Measurements from ENCODE around the gene POLR2E.

Gene POLR2E

GRCh38 chr19:1042689-1043511 is 52.3 kb downstream of the POLR2E start:
- DNase-seq = no peak

GRCh38 chr19:1041835-1042685 is 53.1 kb downstream of the POLR2E start:
- no peak for DNase-seq

GRCh38 chr19:1041272-1041834 is 53.8 kb downstream of the POLR2E start:
- no peak for DNase-seq

DNA sequence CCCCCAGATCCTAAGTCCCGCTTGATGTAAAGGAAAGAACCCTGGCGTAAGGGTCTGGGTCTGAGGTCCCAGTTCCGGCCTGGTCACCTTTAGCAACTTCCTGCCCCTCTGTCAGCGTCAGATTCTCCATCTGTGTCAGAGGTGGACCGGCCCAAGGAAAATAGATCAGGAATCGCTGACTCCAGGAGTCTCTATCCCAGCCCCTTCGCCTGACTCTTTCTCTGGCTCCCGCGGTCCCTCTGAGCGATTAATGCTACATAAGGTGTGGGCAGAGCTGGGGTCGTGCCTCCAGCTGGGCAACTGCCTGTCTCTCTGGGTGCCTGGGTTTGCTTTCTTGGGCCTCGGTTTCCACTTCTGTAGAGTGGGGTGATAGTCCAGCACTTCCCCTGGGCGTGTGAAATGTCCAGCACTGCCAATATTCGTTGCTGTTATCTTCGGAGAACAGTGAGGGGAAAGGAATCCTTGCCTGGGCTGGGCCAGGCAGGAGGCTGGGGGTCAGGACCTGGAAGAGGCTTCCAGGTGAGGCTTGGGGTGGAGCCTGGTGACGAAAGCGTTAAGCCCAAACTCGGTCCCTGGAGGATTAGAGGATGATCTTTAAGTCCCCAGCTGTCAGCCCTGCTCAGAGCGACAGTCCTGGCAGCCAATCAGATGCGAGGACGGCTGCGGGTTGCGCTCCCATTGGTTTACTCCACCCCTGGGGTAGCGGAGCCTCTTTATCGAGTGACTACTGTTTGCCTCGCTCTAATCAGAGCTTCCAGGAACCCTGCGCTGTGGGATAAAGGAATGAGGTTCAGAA is 54.5 kb downstream of the POLR2E start:
- DNase-seq = peak; percentile 92

GRCh38 chr19:1039646-1040475 is 55.3 kb downstream of the POLR2E start, which contains the start of gene ABCA7:
ABCA7 (plus strand) TSS chr19:1040107; CDS start chr19:1041362, 1,255 bp downstream.
- DNase-seq = peak; percentile 97

DNA sequence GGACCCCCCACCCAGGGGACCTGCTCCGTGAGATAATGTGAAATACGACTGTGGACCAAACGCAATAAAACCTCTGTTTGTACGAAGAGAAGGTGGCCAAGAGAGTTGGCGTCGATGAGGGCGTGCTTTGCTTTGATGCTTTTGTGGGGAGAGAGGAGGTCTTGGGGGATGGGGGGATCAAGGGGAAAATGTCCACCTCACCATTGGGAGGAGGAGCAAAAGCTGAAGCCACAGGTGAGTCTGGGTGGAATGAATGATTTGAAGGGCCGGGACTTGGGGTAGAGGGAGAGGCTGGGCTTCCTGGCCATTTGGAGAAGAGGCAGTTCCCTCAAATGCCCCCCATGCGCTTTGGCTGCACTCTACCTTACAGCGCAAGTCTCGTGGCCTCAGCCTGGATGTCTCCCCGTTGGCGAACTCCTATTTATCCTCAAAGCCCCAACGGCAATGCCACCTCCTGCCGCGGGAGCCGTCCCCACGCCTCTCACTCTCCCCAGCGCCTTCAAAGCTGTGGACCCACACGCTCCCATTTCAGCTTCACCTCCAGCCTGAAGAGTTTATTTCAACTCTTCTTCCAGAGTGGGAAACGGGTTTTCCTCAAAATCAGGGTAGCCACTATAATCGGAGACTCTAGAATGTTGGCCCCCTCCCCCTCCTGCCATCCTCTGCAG is 56.1 kb downstream of the POLR2E start:
- peak; percentile 39 for DNase-seq

GRCh38 chr19:1037621-1038064 is 57.5 kb downstream of the POLR2E start:
- no peak for DNase-seq

Data from fibroblast of upper back skin (primary cell).